Pons (tissue), 1 donor: ENCODE data around the gene NR4A1.

Experiments used
- DNase-seq: peaks from one replicate; pipeline ENCODE4 v3.0.0-alpha.2; 2016; ENCODE audit warnings: low spot score

The NR4A1 gene

GRCh38 chr12:52050758-52051541 is at the start of gene NR4A1:
NR4A1 (plus strand) TSS chr12:52051442; CDS start chr12:52054329, 2,887 bp downstream.
- DNase-seq: peak; percentile 73

- DNase-seq: no peak
Observed at GRCh38 chr12:52003016-52003550, 48.2 kb upstream of the NR4A1 start.

- DNase-seq: no peak
Observed at GRCh38 chr12:52003591-52003990, 47.7 kb upstream of the NR4A1 start.

GRCh38 chr12:52004042-52004648 is 47.1 kb upstream of the NR4A1 start:
- peak; percentile 73 for DNase-seq

GRCh38 chr12:52005218-52005902 is 45.9 kb upstream of the NR4A1 start:
- no peak for DNase-seq

GRCh38 chr12:52005903-52006703 is 45.1 kb upstream of the NR4A1 start:
- DNase-seq: peak; percentile 73

- no peak for DNase-seq
Observed at GRCh38 chr12:52006726-52007157, 44.5 kb upstream of the NR4A1 start, which contains the start of gene TAMALIN. TAMALIN (plus strand) TSS chr12:52006946; CDS start chr12:52007020, 74 bp downstream.

GRCh38 chr12:52007158-52007921 is 43.9 kb upstream of the NR4A1 start:
- DNase-seq: no peak

GRCh38 chr12:52007982-52008510 is 43.2 kb upstream of the NR4A1 start:
- no peak for DNase-seq

- no peak for DNase-seq
Observed at GRCh38 chr12:52009081-52009751, 42.0 kb upstream of the NR4A1 start.

- DNase-seq: peak; percentile 65
Observed at GRCh38 chr12:52010152-52010622, 41.1 kb upstream of the NR4A1 start.

GRCh38 chr12:52010692-52011601 is 40.3 kb upstream of the NR4A1 start:
- DNase-seq: no peak

GRCh38 chr12:52011602-52012214 is 39.5 kb upstream of the NR4A1 start:
- DNase-seq: no peak

- no peak for DNase-seq
Observed at GRCh38 chr12:52013626-52014310, 37.5 kb upstream of the NR4A1 start.

GRCh38 chr12:52014567-52015530 is 36.4 kb upstream of the NR4A1 start:
- DNase-seq: no peak

- no peak for DNase-seq
Observed at GRCh38 chr12:52015532-52016041, 35.7 kb upstream of the NR4A1 start.
